ENCODE measurements around the gene SIPA1L3. TPM values are rescaled to one million over a fixed set of nuclear protein-coding genes. Genes with fewer than 3 reads are reported as not detected.

SIPA1L3 gene
- total and polyA plus RNA-seq, 9 of the 15 experiments (the other 6 are each of a cell fraction or from before 2014, with no cell fraction given), result 0.01 to 6.1 (median 2.5) TPM

- no peaks in the 10 kb centered on the region for H3K9me3 ChIP-seq (replicated peaks; ENCODE audit: control insufficient read depth, insufficient read depth, low read depth, low read length)
- ChIA-PET POLR2A (no interaction called here), CTCF (ENCODE audit: low intra/inter-chr PET ratio) (no interaction called here)
- FAIRE-seq, result peak; percentile 32
- H3K9ac ChIP-seq (ENCODE audit: insufficient read depth in 1 of 2, low read depth in 2 of 2, low read length in 2 of 2), result no peak overlapping the region
- no peak for ATAC-seq
- no TSS peak for BruUV-seq (replicated peaks)
- TF ChIP-seq ELF2 (CRISPR knock-in tag; IDR thresholded peaks at IDR 0.05) (no peak), CBX5 (IDR thresholded peaks at IDR 0.05; ENCODE audit: borderline replicate concordance, low read depth) (no peak), BCOR (IDR thresholded peaks at IDR 0.05) (no peak), CBX1 (IDR thresholded peaks at IDR 0.05; ENCODE audit: low read depth) (no peak), ZNF143 (CRISPR knock-in tag; IDR thresholded peaks at IDR 0.05) (no peak), STAT5B (CRISPR knock-in tag; IDR thresholded peaks at IDR 0.05) (no peak), EWSR1 (IDR thresholded peaks at IDR 0.05; ENCODE audit: borderline replicate concordance, low read depth, partially characterized antibody) (no peak), FIP1L1 (IDR thresholded peaks at IDR 0.05; ENCODE audit: low read depth, low read length, poor library complexity, severe bottlenecking) (no peak), CCNT2 (IDR thresholded peaks at IDR 0.05; ENCODE audit: borderline replicate concordance, extremely low read depth, insufficient read length, low read depth, low read length) (no peak), TAF7 (tag; IDR thresholded peaks at IDR 0.05) (no peak), SMAD1 (IDR thresholded peaks at IDR 0.05; ENCODE audit: low read depth, low read length, partially characterized antibody) (no peak), ZNF766 (CRISPR knock-in tag; conservative IDR thresholded peaks at IDR 0.05) (no peak), HEY1 (CRISPR knock-in tag; IDR thresholded peaks at IDR 0.05; ENCODE audit: borderline replicate concordance) (no peak)
- no peak for DNase-seq (ENCODE audit: extremely low read depth in 1 of 4, low spot score in 3 of 4)
- peaks cover 0 to 6% of the 10 kb centered on the region in 2 experiments; a peak in 2 of 5 replicates for H3K4me1 ChIP-seq (replicated peaks in 1 of 2; ENCODE audit: control insufficient read depth in 2 of 2, insufficient read depth in 2 of 2, low read length in 2 of 2)
- 9% methylated on average over 4 of the region's 4 CpGs for WGBS (ENCODE audit: insufficient coverage, low coverage, missing lambda C conversion rate)
- no peak overlapping the region for H3K4me3 ChIP-seq
- no peak overlapping the region for H3K4me2 ChIP-seq (ENCODE audit: insufficient read depth, low read length)
- H3K27ac ChIP-seq (ENCODE audit: extremely low read depth, low read depth, low read length), result no peak overlapping the region
- in situ Hi-C loops (cut with MboI), result loop anchor here (10.0 kb wide), 1 partner anchor 295 kb away; the partner anchor contains the start of gene DPF1
- H3K36me3 ChIP-seq (ENCODE audit: control insufficient read depth, insufficient read depth, low read length), result no peaks in the 10 kb centered on the region
- H4K20me1 ChIP-seq (replicated peaks; ENCODE audit: control insufficient read depth, insufficient read depth, low read length), result no peaks in the 10 kb centered on the region
- peaks cover 0 to 7% of the 10 kb centered on the region in 2 experiments; a peak in 1 of 5 replicates for H3K27me3 ChIP-seq (ENCODE audit: control insufficient read depth in 2 of 2, insufficient read depth in 2 of 2, low read length in 2 of 2)
- no peak overlapping the region for H2AFZ ChIP-seq (ENCODE audit: low read depth, low read length)
- H3K79me2 ChIP-seq (ENCODE audit: control insufficient read depth, insufficient read depth, low read length), result no peaks in the 10 kb centered on the region
- intact Hi-C loops (cut with micrococcal nuclease), result no loop called here
- H3K9me1 ChIP-seq (ENCODE audit: control insufficient read depth, insufficient read depth, low read length), result no peaks in the 10 kb centered on the region
These were observed 22.4 kb downstream of the SIPA1L3 start for GRCh38 chr19:37929355-37929923.

Measured in K562 (cell line).